H1 (cell line): ENCODE data around the gene ARG2.

ENCODE experiments used
- ASH2L ChIP-seq: fragments of 200-600, 300-600 bp; sonication (generic); IDR thresholded peaks from one replicate; pipeline ENCODE4 v1.7.1; 2017; ENCODE audit warnings: low read length
- ATF3 ChIP-seq: IDR thresholded peaks from 2 replicates; pipeline ENCODE4 v1.6.1; 2011; ENCODE audit warnings: low read depth, mild to moderate bottlenecking, low read length; ENCODE audit not compliant: insufficient read depth
- CTCF ChIP-seq, 3 experiments: IDR thresholded peaks; 1 replicate in 2 of 3; 2 replicates in 1 of 3; pipeline versions ENCODE4 v1.5.1 to v1.6.1; 2011; ENCODE audit warnings: low read length in 3 of 3, mild to moderate bottlenecking in 3 of 3, inconsistent platforms in 2 of 3, low read depth in 1 of 3, moderate library complexity in 1 of 3; ENCODE audit not compliant: insufficient read depth in 1 of 3; ENCODE audit errors: control extremely low read depth in 1 of 3
- EZH2 ChIP-seq: fragments of 200-600 bp; sonication (generic); IDR thresholded peaks from 2 replicates; pipeline ENCODE4 v1.7.1; 2012; ENCODE audit warnings: low read depth, mild to moderate bottlenecking, moderate library complexity, low read length, inconsistent platforms; ENCODE audit not compliant: severe bottlenecking
- JUN ChIP-seq: IDR thresholded peaks from 2 replicates; pipeline ENCODE4 v1.6.1; 2011; ENCODE audit warnings: low read depth, mild to moderate bottlenecking, improper control_type of control experiment, low read length
- MAX ChIP-seq: IDR thresholded peaks from 2 replicates; pipeline ENCODE4 v1.6.1; 2012; ENCODE audit warnings: inconsistent platforms
- SP1 ChIP-seq: IDR thresholded peaks from 2 replicates; pipeline ENCODE4 v1.6.1; 2011; ENCODE audit warnings: low read depth, low read length
- YY1 ChIP-seq: IDR thresholded peaks from 2 replicates; pipeline ENCODE4 v1.6.1; 2011; ENCODE audit warnings: low read depth, mild to moderate bottlenecking, low read length

GRCh38 chr14:67694791-67695393 is 75.2 kb downstream of the ARG2 start:
- no peak for TF ChIP-seq CTCF (IDR thresholded peaks at IDR 0.05; ENCODE audit: control extremely low read depth in 1 of 3, insufficient read depth in 1 of 3, low read depth in 1 of 3, low read length in 3 of 3)
- no peak for TF ChIP-seq EZH2
- peak; percentile 50; the same call in 1 of the 2 replicates for TF ChIP-seq MAX
- TF ChIP-seq ASH2L, result no peak
- no peak for TF ChIP-seq ATF3
- TF ChIP-seq YY1, result no peak
- no peak for TF ChIP-seq SP1
- TF ChIP-seq JUN, result no peak
